Neuronal stem cell (in vitro differentiated cells): ENCODE results near the gene EN1.

ENCODE experiments used
- DNase-seq: peaks from one replicate; pipeline ENCODE4 v3.0.0-alpha.2; 2013; ENCODE audit warnings: low spot score
- H2AFZ ChIP-seq: one replicate; pipeline ENCODE4 v1.6.1; 2013; ENCODE audit warnings: mild to moderate bottlenecking, low read length, inconsistent platforms
- H2AK5ac ChIP-seq: 2 replicates; pipeline ENCODE4 v1.6.1; 2013; ENCODE audit warnings: low read depth, mild to moderate bottlenecking, inconsistent platforms, low read length, moderate library complexity, mixed read lengths
- H2BK120ac ChIP-seq: 2 replicates; pipeline ENCODE4 v1.6.1; 2013; ENCODE audit warnings: low read depth, mild to moderate bottlenecking, inconsistent platforms, low read length, moderate library complexity, mixed read lengths
- H2BK12ac ChIP-seq: one replicate; pipeline ENCODE4 v1.6.1; 2013; ENCODE audit warnings: low read length, inconsistent platforms
- H2BK15ac ChIP-seq: 2 replicates; pipeline ENCODE4 v1.6.1; 2013; ENCODE audit warnings: mild to moderate bottlenecking, low read length, inconsistent platforms, mixed read lengths
- H2BK5ac ChIP-seq: one replicate; pipeline ENCODE4 v1.6.1; 2013; ENCODE audit warnings: inconsistent platforms, mild to moderate bottlenecking, low read length, moderate library complexity
- H3K14ac ChIP-seq: one replicate; pipeline ENCODE4 v1.6.1; 2013; ENCODE audit warnings: low read length, inconsistent platforms
- H3K18ac ChIP-seq: 2 replicates; pipeline ENCODE4 v1.6.1; 2013; ENCODE audit warnings: low read length, inconsistent platforms
- H3K23ac ChIP-seq: 2 replicates; pipeline ENCODE4 v1.6.1; 2013; ENCODE audit warnings: low read depth, mild to moderate bottlenecking, mixed read lengths, low read length, inconsistent platforms; ENCODE audit not compliant: poor library complexity
- H3K27ac ChIP-seq: replicated peaks from 3 replicates; pipeline ENCODE4 v1.5.1; 2013; ENCODE audit warnings: low read length, inconsistent platforms
- H3K27me3 ChIP-seq, 3 experiments: 2 replicates each; pipeline ENCODE4 v1.6.1; 2013; ENCODE audit warnings: low read length in 3 of 3, mild to moderate bottlenecking in 2 of 3, inconsistent platforms in 1 of 3, low read depth in 1 of 3, mixed read lengths in 1 of 3, moderate library complexity in 1 of 3; ENCODE audit not compliant: control insufficient read depth in 3 of 3, insufficient read depth in 3 of 3
- H3K36me3 ChIP-seq, 2 donors: replicated peaks in 1 of 2; 2 replicates each; pipeline ENCODE4 v1.6.1; 2013; ENCODE audit warnings: low read length in 2 of 2; ENCODE audit not compliant: control insufficient read depth in 2 of 2, insufficient read depth in 2 of 2
- H3K4ac ChIP-seq: 2 replicates; pipeline ENCODE4 v1.6.1; 2013; ENCODE audit warnings: inconsistent platforms, mild to moderate bottlenecking, low read length, moderate library complexity
- H3K4me1 ChIP-seq, 2 donors: 1 replicate in 1 of 2; 2 replicates in 1 of 2; pipeline ENCODE4 v1.6.1; 2013; ENCODE audit warnings: low read length in 2 of 2, low read depth in 1 of 2; ENCODE audit not compliant: control insufficient read depth in 2 of 2, insufficient read depth in 1 of 2
- H3K4me2 ChIP-seq: one replicate; pipeline ENCODE4 v1.6.1; 2013; ENCODE audit warnings: mild to moderate bottlenecking, low read length, inconsistent platforms; ENCODE audit not compliant: insufficient read depth, poor library complexity, severe bottlenecking
- H3K4me3 ChIP-seq, 2 donors: 2 replicates each; pipeline ENCODE4 v1.5.1; 2013; ENCODE audit warnings: low read length in 2 of 2, mild to moderate bottlenecking in 2 of 2, inconsistent platforms in 1 of 2, moderate library complexity in 1 of 2
- H3K79me1 ChIP-seq: one replicate; pipeline ENCODE4 v1.6.1; 2013; ENCODE audit warnings: low read depth, mild to moderate bottlenecking, inconsistent platforms, low read length, moderate library complexity
- H3K9ac ChIP-seq: one replicate; pipeline ENCODE4 v1.6.1; 2013; ENCODE audit warnings: mild to moderate bottlenecking, low read depth, low read length, inconsistent platforms; ENCODE audit not compliant: poor library complexity
- H3K9me3 ChIP-seq, 2 donors: replicated peaks in 1 of 2; 2 replicates each; pipeline versions ENCODE3 to v1.6.1; 2013; ENCODE audit warnings: low read length in 2 of 2, mild to moderate bottlenecking in 2 of 2, inconsistent platforms in 1 of 2, low read depth in 1 of 2, mixed read lengths in 1 of 2, moderate library complexity in 1 of 2; ENCODE audit not compliant: control insufficient read depth in 2 of 2, insufficient read depth in 1 of 2
- H4K8ac ChIP-seq: one replicate; pipeline ENCODE4 v1.6.1; 2013; ENCODE audit warnings: low read depth, mild to moderate bottlenecking, inconsistent platforms, low read length, moderate library complexity
- H4K91ac ChIP-seq: one replicate; pipeline ENCODE4 v1.6.1; 2013; ENCODE audit warnings: low read length, low read depth, mild to moderate bottlenecking, inconsistent platforms; ENCODE audit not compliant: poor library complexity
- WGBS, 2 donors: extraction: QIAGEN DNeasy Blood & Tissue Kit; methylation state at CpG; one replicate each; pipeline ENCODE4 v1.1.7; 2013; ENCODE audit warnings: missing lambda C conversion rate in 2 of 2, mixed read lengths in 1 of 2; ENCODE audit not compliant: insufficient read length in 2 of 2, insufficient replicate concordance in 1 of 2; ENCODE audit errors: extremely low coverage in 2 of 2; 5-methylcytosine and 5-hydroxymethylcytosine counted together

Gene EN1

DNA sequence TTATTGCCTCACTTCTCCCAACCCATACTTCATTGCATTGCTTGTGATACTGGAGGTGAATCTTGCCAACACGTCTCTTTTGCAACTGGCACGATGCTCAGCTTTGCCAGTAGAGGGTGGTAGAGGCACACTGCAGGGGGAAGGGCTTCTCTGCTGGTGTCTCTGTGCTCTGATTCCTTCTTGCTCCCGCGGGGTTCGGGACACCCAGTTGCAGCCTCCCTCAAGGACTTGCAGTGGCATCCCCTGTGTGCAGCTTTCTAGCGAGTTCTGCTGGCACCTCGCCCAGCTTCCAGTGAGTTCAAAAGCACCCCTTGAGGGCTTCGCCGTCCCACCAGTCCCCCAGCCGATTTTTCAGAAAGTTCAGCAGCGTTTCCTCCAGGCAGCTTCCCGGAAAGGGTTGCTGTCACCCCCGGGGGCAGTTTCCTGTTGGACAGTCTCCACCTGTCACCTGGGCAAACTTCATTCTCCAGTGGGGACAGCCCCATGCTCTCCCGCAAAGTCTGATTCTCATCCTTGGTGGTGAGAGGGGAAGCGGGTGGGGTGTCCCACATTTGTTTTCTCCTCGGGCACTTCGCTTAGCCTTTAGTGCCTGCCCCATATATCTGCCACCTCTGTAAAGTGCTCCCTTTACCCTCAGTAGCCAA, 35.4 kb upstream of the EN1 start:
- peak overlapping the region; percentile 45 for H3K4me2 ChIP-seq
- DNase-seq: peak; percentile 53
- WGBS, 2 donors: no CpG with 5 or more reads among the region's 17 CpGs
- no peak overlapping the region for H3K9ac ChIP-seq
- peaks cover 0 to 5% (median 0%) of the 10 kb centered on the region in 3 experiments for H3K27me3 ChIP-seq
- no peak overlapping the region for H3K27ac ChIP-seq
- no peak overlapping the region for H2BK120ac ChIP-seq
- H3K4ac ChIP-seq: no peak overlapping the region
- peak overlapping the region; percentile 46 for H2AFZ ChIP-seq
- no peak overlapping the region for H3K14ac ChIP-seq
- H3K4me3 ChIP-seq: no peak overlapping the region
- no peak overlapping the region for H2BK5ac ChIP-seq
- no peak overlapping the region for H4K8ac ChIP-seq
- no peak overlapping the region for H2BK12ac ChIP-seq
- no peaks in the 10 kb centered on the region for H3K36me3 ChIP-seq
- H3K9me3 ChIP-seq: no peaks in the 10 kb centered on the region
- H3K18ac ChIP-seq: no peak overlapping the region
- H4K91ac ChIP-seq: no peak overlapping the region
- no peak overlapping the region for H2AK5ac ChIP-seq
- H3K23ac ChIP-seq: no peak overlapping the region
- H2BK15ac ChIP-seq: no peak overlapping the region
- no peaks in the 10 kb centered on the region for H3K79me1 ChIP-seq
- H3K4me1 ChIP-seq: no peaks in the 10 kb centered on the region

DNA sequence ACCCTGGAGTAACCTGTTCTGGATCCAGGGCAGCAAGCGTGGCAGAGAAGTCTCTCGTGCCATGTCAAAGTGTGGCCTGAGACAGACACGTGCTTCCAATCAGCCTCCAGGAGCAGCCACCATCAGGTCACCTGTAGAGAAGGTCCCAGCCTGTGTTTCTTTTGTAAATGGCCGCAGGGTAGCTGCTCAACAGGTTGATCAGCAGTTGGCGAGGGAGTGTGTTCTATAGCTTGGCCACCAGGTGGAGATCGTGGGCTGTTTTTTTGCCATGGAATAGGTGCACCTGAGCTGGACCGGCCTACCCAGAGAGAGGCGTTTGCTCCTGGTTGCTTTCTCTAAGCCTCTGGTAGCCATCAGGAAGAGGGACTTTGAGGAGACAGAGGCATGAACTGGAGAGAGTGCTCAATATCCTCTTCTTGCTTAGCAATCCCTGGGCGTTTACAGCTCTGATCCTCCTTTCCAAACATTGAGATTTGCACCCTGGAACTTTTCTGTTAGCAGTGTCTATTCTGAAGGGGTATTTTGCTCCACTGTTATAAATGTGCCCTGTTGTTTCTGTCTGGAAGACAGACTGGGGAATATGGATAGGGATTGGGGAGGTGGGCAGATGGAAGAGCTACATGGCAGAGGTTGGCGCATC, 34.2 kb upstream of the EN1 start:
- Histone ChIP-seq H3K4me1 (no peaks in the 10 kb centered on the region), H3K9me3 (no peaks in the 10 kb centered on the region), H3K4me3 (no peak overlapping the region), H4K8ac (no peak overlapping the region), H3K4me2 (no peak overlapping the region), H4K91ac (no peak overlapping the region), H3K9ac (no peak overlapping the region), H3K18ac (no peak overlapping the region), H2BK12ac (no peak overlapping the region), H2BK15ac (no peak overlapping the region), H3K23ac (no peak overlapping the region), H3K14ac (no peak overlapping the region), H2AK5ac (no peak overlapping the region), H3K79me1 (no peaks in the 10 kb centered on the region), H2AFZ (no peak overlapping the region), H3K27me3 (peaks cover 0 to 5% (median 0%) of the 10 kb centered on the region in 3 experiments), H3K27ac (no peak overlapping the region), H3K4ac (no peak overlapping the region), H3K36me3 (no peaks in the 10 kb centered on the region), H2BK5ac (no peak overlapping the region), H2BK120ac (no peak overlapping the region)
- DNase-seq: no peak
- no CpG with 5 or more reads among the region's 10 CpGs for WGBS, 2 donors

DNA sequence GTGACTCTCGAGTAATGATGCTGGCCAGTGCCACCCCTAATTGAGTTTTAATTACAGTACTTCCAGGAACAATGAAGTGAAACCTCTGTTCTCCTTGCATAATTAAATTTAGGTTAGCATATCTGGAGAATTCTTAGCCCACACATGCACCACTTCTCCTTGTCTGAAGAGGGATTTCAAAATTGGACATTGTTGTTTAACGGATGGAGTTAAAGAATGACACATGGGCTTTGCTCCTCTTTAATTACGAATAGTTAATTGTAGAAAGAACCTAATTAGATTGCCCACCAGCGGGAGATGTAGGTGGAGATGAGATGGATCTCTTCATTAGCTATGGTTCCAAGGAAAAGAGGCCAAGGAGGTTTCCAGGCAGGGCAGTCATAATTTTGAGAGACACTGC, 33.1 kb upstream of the EN1 start:
- H3K18ac ChIP-seq: no peak overlapping the region
- H3K9me3 ChIP-seq: no peaks in the 10 kb centered on the region
- H3K23ac ChIP-seq: no peak overlapping the region
- no peak overlapping the region for H2BK15ac ChIP-seq
- H4K8ac ChIP-seq: no peak overlapping the region
- H3K4me3 ChIP-seq: no peak overlapping the region
- no peak for DNase-seq
- no peak overlapping the region for H2AK5ac ChIP-seq
- no peak overlapping the region for H3K27ac ChIP-seq
- no peaks in the 10 kb centered on the region for H3K4me1 ChIP-seq
- no peak overlapping the region for H3K14ac ChIP-seq
- no peak overlapping the region for H4K91ac ChIP-seq
- no peaks in the 10 kb centered on the region for H3K79me1 ChIP-seq
- no peak overlapping the region for H2BK5ac ChIP-seq
- H3K4ac ChIP-seq: no peak overlapping the region
- H2AFZ ChIP-seq: no peak overlapping the region
- no peak overlapping the region for H2BK12ac ChIP-seq
- H3K4me2 ChIP-seq: no peak overlapping the region
- no peak overlapping the region for H3K9ac ChIP-seq
- H3K36me3 ChIP-seq: no peaks in the 10 kb centered on the region
- H3K27me3 ChIP-seq: peaks cover 0 to 5% (median 0%) of the 10 kb centered on the region in 3 experiments
- no CpG with 5 or more reads among the region's 4 CpGs for WGBS, 2 donors
- H2BK120ac ChIP-seq: no peak overlapping the region

DNA sequence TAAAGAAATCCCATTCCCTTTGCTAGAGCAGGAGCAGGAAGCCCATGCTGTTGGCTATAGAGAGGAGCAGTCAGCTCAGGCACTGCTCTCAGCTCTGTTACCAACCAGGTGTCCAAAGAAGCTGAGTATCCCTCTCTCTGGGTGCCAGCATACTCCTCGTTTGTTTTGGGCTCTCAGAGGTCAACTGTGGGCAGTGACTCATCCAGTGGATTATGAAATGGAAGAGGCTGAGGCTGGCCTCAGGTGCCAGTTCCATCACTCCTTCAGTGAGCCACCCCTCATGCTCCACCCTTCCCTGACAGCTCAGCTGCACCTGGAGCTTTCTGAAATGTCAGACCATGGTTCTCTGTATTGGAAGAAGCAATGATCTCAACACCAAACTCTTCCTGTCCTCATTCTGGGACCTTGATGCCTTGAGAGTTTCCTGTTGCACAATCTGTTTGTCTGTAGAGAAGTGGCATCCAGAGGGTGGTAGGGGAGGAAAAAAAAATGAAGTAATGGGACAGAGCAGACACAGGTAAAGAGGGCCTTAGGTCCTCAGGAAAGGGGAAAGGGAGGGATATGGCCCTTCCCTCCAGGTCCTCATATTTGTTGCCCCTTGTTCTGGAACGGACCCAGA, 31.2 kb upstream of the EN1 start:
- H2BK120ac ChIP-seq: no peak overlapping the region
- H3K9ac ChIP-seq: no peak overlapping the region
- H2AFZ ChIP-seq: no peak overlapping the region
- DNase-seq: no peak
- H3K27ac ChIP-seq: no peak overlapping the region
- H3K23ac ChIP-seq: no peak overlapping the region
- no peak overlapping the region for H2BK15ac ChIP-seq
- H3K14ac ChIP-seq: no peak overlapping the region
- H3K18ac ChIP-seq: no peak overlapping the region
- no peak overlapping the region for H3K4me2 ChIP-seq
- no CpG with 5 or more reads among the region's 2 CpGs for WGBS, 2 donors
- no peaks in the 10 kb centered on the region for H3K9me3 ChIP-seq
- H4K8ac ChIP-seq: no peak overlapping the region
- no peak overlapping the region for H2BK5ac ChIP-seq
- H2BK12ac ChIP-seq: no peak overlapping the region
- H3K79me1 ChIP-seq: no peaks in the 10 kb centered on the region
- no peak overlapping the region for H3K4me3 ChIP-seq
- H3K4me1 ChIP-seq: no peaks in the 10 kb centered on the region
- H2AK5ac ChIP-seq: no peak overlapping the region
- no peaks in the 10 kb centered on the region for H3K36me3 ChIP-seq
- H4K91ac ChIP-seq: no peak overlapping the region
- peaks cover 0 to 5% (median 0%) of the 10 kb centered on the region in 3 experiments for H3K27me3 ChIP-seq
- no peak overlapping the region for H3K4ac ChIP-seq
